NCI-H460 (cell line): ENCODE measurements around the gene HSPA5. TPM values are rescaled to one million over a fixed set of nuclear protein-coding genes. Genes with fewer than 3 reads are reported as not detected.
"Not testable (repeated sequence)": the region's sequence is repeated elsewhere in the genome, so short reads cannot be mapped to it uniquely, and the experiment has no call there.

Experiments
- DNase-seq: peaks from one replicate; pipeline ENCODE4 v3.0.0-alpha.2; 2016; ENCODE audit warnings: low read depth; ENCODE audit errors: extremely low read depth
- total RNA-seq: library from RNA; depleted of rRNA; stranded (reverse); fragments of >200 nt; shearing (Covaris generic); gene quantifications from 2 replicates; pipeline ENCODE4 v1.2.3, GENCODE V29; 2014

Gene HSPA5
- total RNA-seq, 1 experiment from 2014 or later: 266 TPM

DNA sequence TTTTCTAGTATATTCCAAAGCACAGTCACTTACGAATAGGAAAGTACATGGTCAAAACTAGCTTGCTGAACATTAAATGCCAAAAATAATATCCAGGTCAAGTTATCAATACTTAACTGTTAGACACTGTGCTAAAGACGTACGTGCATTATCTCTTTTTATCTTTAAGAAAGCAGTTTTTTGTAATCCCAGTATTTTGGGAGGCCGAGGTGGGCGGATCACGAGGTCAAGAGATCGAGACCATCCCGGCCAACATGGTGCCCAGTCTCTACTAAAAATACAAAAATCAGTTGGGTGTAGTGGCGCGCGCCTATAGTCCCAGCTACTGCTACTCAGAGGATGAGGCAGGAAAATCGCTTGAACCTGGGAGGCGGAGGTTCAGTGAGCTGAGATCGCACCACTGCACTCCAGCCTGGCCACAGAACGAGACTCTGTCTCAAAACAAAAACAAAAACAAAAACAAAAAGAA, 2.7 kb upstream of the HSPA5 start:
- DNase-seq: no peak

DNA sequence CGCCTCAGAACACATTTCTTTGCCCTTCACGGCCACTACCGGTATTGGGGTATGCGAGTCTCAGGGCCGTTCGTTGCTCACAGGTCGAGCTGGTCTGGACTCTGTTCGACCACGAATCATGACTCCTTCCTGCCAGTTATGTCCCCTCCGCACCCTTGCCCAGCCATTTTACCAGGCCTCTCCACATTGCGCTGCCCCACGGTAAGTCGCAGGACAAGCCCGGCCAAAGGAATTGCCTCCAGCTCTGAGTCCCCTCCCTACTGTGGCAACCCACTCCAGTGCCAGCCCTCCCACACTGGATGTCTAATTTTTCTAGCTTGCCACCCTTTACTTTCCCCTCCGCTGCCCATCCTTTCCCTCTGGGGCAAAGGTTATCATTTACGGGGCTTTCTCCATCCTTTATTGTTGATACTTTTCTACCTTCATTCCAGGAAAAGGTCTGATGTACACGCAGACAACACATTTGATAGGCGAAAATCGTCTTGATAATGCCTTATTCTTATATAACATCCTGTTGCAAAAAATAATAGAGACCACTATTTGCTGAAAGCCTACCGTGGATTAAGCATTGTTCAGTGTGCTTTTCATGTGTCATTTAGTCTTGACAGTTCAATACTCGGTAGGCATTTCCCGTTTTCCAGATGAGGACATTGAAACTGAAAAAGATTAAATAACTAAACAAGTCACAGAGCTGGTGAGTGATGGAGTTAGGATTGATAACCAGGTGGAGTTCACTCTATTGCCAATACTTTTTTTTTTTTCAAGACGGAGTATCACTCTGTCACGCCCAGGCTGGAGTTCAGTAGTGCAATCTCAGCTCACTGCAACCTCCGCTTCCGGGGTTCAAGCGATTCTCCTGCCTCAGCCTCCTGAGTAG, 958 bp upstream of the HSPA5 start:
- DNase-seq: no peak

DNA sequence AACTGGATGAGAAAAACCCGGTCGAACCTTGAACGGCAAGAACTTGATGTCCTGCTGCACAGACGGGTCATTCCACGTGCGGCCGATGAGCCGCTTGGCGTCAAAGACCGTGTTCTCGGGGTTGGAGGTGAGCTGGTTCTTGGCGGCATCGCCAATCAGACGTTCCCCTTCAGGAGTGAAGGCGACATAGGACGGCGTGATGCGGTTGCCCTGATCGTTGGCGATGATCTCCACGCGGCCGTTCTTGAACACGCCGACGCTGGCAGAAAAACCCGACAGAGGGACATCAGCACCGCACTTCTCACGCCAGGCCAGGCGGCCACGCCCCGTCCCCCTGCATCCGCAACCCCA, 519 bp downstream of the HSPA5 start:
- DNase-seq: no peak

DNA sequence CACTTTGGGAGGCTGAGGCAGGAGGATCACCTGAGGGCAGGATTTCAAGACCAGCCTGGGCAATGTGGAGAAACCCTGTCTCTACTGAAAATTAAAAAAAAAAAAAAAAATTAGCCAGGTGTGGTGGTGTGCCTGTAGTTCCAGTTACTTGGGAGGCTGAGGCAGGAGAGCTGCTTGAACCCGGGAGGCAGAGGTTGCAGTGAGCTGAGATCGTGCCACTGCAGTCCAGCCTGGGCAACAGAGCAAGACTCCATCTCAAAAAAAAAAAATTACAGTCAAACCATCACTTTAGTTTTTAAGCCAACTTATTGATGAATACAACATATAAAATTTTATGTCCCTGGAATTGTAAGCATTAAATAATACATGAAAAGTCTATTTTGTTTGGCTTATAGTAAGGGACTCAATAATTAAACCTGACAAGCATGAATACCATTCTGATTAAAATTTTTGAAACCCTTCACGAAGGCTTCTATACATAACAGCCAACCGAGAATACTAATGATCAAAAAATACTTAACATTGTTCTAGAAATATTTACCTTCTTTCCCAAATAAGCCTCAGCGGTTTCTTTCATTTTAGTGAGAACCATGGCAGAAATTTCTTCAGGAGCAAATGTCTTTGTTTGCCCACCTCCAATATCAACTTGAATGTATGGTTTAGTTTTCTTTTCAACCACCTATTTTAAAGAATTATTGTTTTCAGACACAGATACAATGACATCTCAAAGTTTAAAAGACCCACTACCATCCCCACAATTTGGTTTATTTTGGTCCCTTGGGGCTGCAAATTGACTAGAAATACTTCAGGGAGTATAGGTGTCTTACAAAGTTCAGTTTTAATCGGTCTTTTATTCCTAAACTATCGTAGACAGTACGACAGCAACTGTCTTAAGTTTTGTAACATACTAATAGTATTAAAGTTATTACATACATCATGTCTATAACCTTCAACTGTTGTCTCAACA, 1.2 kb downstream of the HSPA5 start:
- no peak for DNase-seq

DNA sequence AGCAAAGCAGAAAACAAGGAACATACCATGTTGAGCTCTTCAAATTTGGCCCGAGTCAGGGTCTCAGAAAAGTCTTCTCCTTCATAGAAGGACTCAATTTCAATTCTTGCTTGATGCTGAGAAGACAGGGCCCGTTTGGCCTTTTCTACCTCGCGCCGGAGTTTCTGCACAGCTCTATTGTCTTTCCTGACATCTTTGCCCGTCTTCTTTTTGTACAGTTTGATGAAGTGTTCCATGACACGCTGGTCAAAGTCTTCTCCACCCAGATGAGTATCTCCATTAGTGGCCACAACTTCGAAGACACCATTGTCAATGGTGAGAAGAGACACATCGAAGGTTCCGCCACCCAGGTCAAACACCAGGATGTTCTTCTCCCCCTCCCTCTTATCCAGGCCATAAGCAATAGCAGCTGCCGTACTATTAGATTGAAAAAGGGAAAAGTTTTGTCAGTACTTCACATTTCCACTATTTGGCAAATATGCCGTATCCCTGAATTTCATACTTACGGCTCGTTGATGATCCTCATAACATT, 2.2 kb downstream of the HSPA5 start:
- DNase-seq: no peak

DNA sequence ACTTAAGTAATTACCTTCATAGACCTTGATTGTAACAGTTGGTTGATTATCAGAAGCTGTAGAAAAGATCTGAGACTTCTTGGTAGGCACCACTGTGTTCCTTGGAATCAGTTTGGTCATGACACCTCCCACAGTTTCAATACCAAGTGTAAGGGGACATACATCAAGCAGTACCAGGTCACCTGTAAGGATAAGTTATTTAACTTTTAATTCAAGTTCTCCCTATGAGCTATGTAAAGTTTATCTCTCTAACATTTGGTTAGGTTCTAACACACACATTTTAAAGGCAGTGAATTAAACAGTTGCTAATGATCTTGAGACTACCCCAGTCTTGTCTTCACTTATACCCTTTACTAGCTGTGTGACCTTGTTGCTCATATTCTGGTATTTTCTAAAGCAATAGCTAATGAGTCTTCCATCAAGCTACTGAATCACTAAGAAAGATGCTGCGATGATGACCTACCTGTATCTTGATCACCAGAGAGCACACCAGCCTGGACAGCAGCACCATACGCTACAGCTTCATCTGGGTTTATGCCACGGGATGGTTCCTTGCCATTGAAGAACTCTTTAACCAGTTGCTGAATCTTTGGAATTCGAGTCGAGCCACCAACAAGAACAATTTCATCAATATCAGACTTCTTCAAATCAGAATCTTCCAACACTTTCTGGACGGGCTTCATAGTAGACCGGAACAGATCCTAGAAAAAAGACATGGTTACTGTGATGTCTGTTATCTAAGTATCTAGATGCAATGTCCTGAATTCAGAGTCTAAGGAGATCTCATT, 2.8 kb downstream of the HSPA5 start:
- DNase-seq: no peak

DNA sequence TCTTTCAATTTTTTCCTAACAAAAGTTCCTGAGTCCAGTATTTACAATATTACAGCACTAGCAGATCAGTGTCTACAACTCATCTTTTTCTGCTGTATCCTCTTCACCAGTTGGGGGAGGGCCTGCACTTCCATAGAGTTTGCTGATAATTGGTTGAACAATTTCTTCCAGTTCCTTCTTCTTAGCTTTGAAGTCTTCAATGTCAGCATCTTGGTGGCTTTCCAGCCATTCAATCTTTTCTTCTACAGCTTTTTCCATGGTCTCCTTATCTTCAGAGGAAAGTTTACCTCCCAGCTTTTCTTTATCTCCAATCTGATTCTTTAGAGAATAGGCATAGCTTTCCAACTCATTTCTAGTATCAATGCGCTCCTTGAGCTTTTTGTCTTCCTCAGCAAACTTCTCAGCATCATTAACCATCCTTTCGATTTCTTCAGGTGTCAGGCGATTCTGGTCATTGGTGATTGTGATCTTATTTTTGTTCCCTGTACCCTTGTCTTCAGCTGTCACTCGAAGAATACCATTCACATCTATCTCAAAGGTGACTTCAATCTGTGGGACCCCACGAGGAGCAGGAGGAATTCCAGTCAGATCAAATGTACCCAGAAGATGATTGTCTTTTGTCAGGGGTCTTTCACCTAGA, 4.5 kb downstream of the HSPA5 start:
- DNase-seq: not testable (repeated sequence)

DNA sequence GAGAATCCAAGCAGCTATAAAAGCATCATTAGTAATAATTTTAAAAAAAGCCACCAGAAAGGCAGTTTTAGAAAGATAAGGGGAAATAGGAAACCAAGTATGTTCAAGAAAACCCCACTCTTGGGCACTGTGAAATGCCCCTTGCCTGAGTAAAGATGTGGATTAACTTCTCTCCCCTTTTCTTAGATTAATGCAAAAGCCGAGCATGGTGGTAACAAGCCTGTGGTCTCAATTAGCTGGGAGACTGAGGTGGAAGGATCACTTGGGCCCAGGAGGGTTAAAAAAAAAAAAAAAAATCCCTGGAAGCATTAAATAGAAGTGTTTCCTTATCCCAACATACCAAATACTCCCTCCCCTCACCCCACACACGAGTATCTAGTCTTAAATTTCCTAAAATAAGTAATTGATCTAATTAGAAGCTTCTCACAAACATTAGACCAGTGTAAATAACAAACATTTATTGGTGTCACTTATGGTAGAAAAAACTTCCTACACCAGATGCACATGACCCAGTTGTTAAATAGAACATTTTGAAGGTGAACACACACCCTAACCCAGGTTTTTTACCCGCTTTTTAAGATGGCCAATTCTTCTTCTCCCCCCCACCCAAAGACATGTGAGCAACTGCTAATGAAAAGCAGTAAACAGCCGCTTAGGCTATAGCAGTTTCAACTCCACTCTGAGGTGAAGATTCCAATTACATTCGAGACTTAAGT, 5.2 kb downstream of the HSPA5 start:
- no peak for DNase-seq

DNA sequence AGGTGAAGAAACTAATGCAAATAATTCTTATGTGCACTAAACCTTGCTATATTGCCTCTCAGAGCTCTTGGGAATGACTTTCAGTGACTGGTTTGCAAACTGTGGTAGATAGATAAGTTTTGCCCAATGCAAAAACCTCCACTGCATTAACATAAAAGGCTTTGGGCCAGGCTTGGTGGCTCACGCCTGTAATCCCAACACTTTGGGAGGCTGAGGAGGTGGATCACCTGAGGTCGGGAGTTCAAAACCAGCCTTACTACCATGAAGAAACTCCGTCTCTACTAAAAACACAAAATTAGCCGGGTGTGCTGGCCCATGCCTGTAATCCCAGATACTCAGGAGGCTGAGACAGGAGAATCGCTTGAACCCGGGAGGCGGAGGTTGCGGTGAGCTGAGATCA, 7.0 kb downstream of the HSPA5 start:
- not testable (repeated sequence) for DNase-seq

DNA sequence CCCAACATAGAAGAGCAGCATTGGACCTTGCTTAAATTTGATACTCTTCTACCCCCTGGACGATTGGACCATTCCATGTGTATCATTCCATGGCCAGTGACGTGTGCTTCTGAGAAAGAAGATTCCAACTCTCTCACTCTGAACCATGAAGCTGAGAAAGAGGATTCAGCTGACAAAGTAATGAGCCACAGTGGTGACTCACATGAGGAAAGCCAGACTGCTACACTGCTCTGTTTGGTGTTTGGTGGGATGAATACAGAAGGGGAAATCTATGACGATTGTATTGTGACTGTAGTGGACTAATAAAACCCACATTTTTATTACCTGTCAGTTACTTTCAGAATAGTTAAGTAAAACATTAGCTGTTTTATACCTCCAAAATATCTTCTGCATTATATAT, 7.5 kb downstream of the HSPA5 start:
- no peak for DNase-seq

DNA sequence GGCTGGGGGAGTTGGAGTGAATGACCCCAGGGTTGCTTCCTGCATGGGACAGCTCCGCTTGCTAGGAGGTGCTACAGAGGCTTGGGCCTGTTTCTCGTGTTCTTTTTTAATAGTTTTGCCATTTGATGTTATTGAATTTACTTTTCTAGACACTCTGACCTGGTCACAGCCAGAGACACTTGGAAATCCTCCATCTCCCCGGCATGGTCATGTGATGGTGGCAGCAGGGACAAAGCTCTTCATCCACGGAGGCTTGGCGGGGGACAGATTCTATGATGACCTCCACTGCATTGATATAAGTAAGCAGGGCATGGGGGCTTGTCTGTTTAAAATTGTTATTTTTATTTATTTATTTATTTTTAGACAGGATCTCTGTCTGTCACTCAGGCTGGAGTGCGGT, 13.4 kb downstream of the HSPA5 start:
- no peak for DNase-seq

DNA sequence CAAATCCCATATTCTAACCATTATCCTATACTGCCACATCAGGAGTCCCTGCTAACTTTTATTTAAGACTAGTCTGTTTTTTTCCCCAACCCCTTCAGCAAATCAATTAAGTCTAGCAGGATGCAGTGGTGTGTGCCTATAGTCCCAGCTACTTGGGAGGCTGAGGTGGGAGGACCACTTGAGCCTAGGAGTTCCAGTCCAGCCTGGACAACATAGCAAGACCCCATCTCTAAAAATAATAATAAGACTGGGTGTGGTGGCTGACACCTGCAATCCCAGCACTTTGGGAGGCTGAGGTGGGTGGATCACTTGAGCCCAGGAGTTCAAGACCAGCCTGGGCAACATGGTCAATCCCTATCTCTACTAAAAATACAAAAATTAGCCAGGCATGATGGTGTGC, 16.3 kb downstream of the HSPA5 start:
- not testable (repeated sequence) for DNase-seq

DNA sequence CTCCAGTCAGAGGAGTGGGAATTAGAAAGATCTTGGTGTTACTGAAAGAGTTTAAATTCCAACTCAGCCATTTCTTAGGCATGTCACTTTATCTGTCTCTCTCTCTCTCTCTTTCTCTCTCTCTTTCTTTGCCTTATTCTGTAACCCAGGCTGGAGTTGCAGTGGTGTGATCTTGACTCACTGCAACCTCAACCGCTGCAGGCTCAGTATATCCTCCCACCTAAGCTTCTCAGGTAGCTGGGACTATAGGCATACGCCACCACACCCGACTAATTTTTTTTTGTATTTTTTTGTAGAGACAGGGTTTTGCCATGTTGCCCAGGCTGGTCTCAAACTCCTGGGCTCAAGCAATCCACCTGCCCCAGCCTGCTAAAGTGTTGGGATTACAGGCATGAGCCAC, 22.5 kb downstream of the HSPA5 start:
- no peak for DNase-seq

DNA sequence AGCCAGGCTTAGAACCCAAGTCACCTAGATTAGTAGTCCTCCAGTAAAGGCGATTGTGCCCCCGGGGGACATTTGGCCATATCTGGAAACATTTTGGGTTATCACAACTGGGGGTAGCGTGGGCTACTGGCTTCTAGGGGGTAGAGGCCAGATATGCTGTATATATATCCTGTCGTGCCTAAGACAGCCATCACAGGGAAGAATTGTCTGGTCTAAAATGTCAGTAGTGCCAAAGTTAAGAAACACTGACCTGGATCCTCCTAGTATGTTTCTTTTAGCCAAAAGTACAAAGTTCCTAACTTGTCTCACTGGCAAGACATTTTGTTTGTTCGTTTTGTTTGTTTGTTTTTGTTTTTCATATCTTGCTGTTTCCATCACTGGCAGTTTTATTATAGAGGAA, 27.0 kb downstream of the HSPA5 start:
- DNase-seq: no peak

DNA sequence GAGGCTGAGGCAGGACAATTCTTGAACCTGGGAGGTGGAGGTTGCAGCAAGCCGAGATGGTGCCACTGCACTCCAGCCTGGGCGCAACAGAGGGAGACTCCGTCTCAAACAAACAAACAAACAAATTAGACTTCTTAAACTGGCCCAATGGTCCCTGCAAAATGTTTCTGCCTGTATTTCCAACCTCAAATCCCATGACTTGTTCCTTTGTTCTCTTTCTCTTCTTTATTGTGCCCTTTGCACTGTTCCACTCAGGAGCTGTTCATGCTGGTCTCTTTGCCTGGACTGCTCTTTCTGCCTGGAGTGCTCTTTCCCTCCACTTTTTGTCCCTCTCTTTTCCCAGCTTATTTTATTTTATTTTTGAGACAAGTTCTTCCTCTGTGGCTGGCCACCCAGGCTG, 36.7 kb downstream of the HSPA5 start:
- DNase-seq: no peak

DNA sequence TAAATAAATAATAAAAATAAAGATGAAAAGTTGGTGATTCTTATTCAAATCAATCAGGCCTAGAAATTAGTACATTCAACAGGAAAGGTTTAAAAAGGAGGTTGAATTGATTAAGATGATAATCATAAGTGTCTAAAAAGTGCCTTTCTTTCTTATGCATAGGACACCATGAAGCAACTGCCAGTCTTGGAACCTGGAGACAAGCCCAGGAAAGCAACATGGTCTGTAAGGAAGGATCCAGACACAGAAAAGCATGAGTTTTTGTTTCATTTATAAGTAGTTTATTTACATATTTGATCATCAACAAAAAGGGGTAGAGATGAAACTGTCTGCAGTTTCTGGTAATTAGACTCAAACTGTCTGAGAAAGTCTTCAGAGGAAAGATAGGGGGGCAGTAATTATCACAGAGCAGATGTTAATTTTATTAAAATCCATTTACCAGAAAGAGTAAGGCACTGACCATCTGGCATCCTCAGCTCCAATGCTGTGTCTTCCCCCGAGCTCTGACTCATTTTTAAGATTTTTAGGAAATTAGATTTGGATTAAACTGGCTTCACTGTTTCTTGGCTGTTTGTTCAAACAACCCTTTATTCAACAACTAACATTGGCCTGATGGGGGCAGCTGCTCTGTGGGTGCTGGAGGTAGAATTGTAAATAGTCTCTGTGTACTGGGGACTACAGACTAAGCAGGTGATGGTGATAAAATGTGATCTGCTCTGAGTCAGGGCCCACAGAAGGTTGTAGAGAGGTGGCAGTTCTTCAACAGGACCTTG, 38.1 kb downstream of the HSPA5 start:
- no peak for DNase-seq

DNA sequence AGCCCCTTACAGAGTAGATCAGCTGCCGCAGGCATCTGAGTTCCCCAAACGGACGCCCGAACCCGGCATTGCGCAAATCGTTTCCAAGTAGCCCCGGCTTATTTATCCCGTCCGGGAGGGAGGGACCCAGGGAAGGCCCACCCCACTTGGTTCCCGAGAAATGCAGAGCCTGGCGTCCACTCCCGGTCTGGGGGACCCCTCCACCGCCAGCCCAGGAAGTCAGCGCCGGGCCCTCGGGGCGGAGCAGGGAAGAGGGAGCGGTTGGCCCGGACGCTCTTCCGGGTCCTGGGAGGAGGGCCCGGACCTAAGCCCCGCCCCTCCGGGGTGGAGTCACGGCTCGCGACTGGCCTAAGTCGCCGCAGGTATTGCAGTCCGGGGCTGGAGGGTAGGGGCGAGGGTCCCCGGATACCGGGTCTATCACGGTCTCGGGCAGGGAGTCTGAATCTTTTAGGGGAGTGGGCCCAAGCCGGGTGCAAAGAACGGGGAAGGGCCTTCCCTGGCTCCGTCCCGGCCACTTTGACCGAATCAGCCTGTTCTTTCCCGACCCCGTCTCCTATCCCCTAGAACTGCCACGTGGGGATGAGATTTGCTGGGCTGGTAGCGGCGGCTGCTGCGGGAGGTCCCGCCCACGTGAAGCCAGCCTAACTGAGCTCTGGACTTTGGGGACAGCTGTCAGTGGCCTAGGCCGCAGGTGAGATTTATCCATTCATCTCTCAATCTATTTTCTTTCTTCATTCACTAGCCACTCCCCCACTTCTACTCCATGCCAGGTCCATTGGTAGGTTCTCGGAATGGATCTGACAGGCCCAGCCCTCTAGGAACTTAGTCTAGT, 40.7 kb downstream of the HSPA5 start, which contains the start of gene RABEPK:
Gene RABEPK, plus strand, starts transcription at position 327 of the 832 bp plus-strand sequence. CDS start 2,472 bp downstream, outside the sequence.
- peak; percentile 91 for DNase-seq

DNA sequence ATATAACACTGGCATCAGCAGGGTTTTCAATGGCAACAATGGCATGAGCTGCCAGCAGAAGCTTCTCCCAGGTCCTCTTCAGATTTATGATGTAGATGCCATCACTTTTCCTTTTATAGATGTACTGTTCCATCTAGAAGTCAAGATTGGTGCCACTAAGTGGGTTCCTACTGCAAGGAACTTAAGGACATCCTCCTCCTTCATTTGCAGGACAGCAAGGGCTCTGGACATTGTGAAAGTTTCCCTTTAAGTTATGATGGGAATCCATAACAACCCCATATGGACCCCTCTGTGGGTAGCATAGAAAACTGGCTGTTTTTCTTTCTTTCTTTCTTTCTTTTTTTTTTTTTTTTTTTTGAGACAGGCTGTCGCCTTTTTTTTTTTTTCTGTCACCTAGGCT, 45.6 kb downstream of the HSPA5 start:
- not testable (repeated sequence) for DNase-seq
